K562 (cell line): Measurements from ENCODE around the gene PYROXD2. TPM values are rescaled to one million over a fixed set of nuclear protein-coding genes. Genes with fewer than 3 reads are reported as not detected.

Experiments
- ARID1B ChIP-seq: fragments of 450-650 bp; IDR thresholded peaks from 2 replicates; pipeline ENCODE4 v1.6.1; 2016; ENCODE audit warnings: antibody characterized with exemption, mild to moderate bottlenecking, inconsistent platforms
- ASH1L ChIP-seq: fragments of 450-650 bp; IDR thresholded peaks from 2 replicates; pipeline ENCODE4 v1.6.1; 2018; ENCODE audit warnings: borderline replicate concordance, mild to moderate bottlenecking, low read depth; ENCODE audit not compliant: partially characterized antibody
- CEBPB ChIP-seq: fragments of 450-650 bp; IDR thresholded peaks from 2 replicates; pipeline ENCODE4 v1.6.1; 2016; ENCODE audit warnings: missing genetic modification characterization, missing compliant biosample characterization
- E2F3 ChIP-seq: fragments of 250-450 bp; sonication (Bioruptor Pico); IDR thresholded peaks from 2 replicates; pipeline ENCODE4 v1.4.0; 2020; ENCODE audit warnings: mild to moderate bottlenecking
- HCFC1 ChIP-seq: IDR thresholded peaks from 2 replicates; pipeline ENCODE4 v1.6.1; 2012; ENCODE audit warnings: low read depth, low read length, improper control_type of control experiment
- HMG20A ChIP-seq: fragments of 450-650 bp; formaldehyde crosslinking; conservative IDR thresholded peaks from 2 replicates; pipeline ENCODE4 v1.4.0; 2020; ENCODE audit warnings: mild to moderate bottlenecking, mixed read lengths
- MAFF ChIP-seq: IDR thresholded peaks from 2 replicates; pipeline ENCODE4 v1.6.1; 2012; ENCODE audit warnings: low read length, improper control_type of control experiment
- NFYB ChIP-seq: IDR thresholded peaks from 2 replicates; pipeline ENCODE4 v1.6.1; 2011; ENCODE audit warnings: mild to moderate bottlenecking, moderate library complexity; ENCODE audit not compliant: insufficient read length; ENCODE audit errors: extremely low read depth
- STAT5A ChIP-seq: IDR thresholded peaks from 2 replicates; pipeline ENCODE4 v1.6.1; 2012; ENCODE audit warnings: low read length, inconsistent platforms, borderline replicate concordance
- ZKSCAN3 ChIP-seq: fragments of 250-450 bp; sonication (Bioruptor Pico); IDR thresholded peaks from 2 replicates; pipeline ENCODE4 v1.4.0; 2020
- ZNF134 ChIP-seq: fragments of 250-450 bp; sonication (Bioruptor Pico); conservative IDR thresholded peaks from 2 replicates; pipeline ENCODE4 v1.4.0; 2020
- ZNF239 ChIP-seq: fragments of 250-450 bp; sonication (Bioruptor Pico); IDR thresholded peaks from 2 replicates; pipeline ENCODE4 v1.4.0; 2020; ENCODE audit warnings: mild to moderate bottlenecking
- ZNF347 ChIP-seq: fragments of 450-650 bp; formaldehyde crosslinking; IDR thresholded peaks from 2 replicates; pipeline ENCODE4 v1.4.0; 2020; ENCODE audit warnings: low read depth, mild to moderate bottlenecking, moderate library complexity
- ZNF79 ChIP-seq: fragments of 250-450 bp; sonication (Bioruptor Pico); IDR thresholded peaks from 2 replicates; pipeline ENCODE4 v1.4.0; 2020; ENCODE audit warnings: low read depth, mild to moderate bottlenecking, moderate library complexity
- polyA plus RNA-seq, 8 experiments: library from polyadenylated mRNA; depleted of rRNA in 4 of 8; stranded (reverse) in 5 of 8; unstranded in 3 of 8; fragments of >200 nt; fragmentation: Nextera tagmentation in 2 of 8; fragmentation: Illumina TruSeq in 1 of 8; extraction: Ambion mirVana in 2 of 8; extraction: Trizol in 1 of 8; gene quantifications; 2 replicates each; pipeline versions ENCODE4 v1.2.1 to v1.2.3, GENCODE V29; 2011 to 2014; ENCODE audit warnings: inconsistent platforms in 1 of 8, missing spikeins in 1 of 8
- total RNA-seq, 7 experiments: library from RNA; depleted of rRNA in 6 of 7; stranded (reverse); fragments of >200 nt in 6 of 7; fragmentation: Illumina TruSeq in 2 of 7; extraction: Trizol in 2 of 7; gene quantifications; 2 replicates each; pipeline versions ENCODE4 v1.2.1 to v1.2.3, GENCODE V29; 2011 to 2021; ENCODE audit warnings: low replicate concordance in 1 of 7
- TF ChIP-seq, protein P1 (sequence below): fragments of 450-650 bp; IDR thresholded peaks from 2 replicates; pipeline ENCODE4 v1.6.1; 2016; ENCODE audit warnings: mild to moderate bottlenecking, moderate library complexity
- TF ChIP-seq, protein P2 (sequence below): fragments of 450-650 bp; IDR thresholded peaks from 2 replicates; pipeline ENCODE4 v1.6.1; 2016
- TF ChIP-seq, protein P3 (sequence below): fragments of 250-450 bp; sonication (Bioruptor Pico); IDR thresholded peaks from 2 replicates; pipeline ENCODE4 v1.8.0; 2021; ENCODE audit warnings: mild to moderate bottlenecking, moderate library complexity

PYROXD2 gene
- total and polyA plus RNA-seq, 9 of the 15 experiments (the other 6 are each of a cell fraction or from before 2014, with no cell fraction given): 0.14 to 1.4 (median 0.58) TPM

DNA sequence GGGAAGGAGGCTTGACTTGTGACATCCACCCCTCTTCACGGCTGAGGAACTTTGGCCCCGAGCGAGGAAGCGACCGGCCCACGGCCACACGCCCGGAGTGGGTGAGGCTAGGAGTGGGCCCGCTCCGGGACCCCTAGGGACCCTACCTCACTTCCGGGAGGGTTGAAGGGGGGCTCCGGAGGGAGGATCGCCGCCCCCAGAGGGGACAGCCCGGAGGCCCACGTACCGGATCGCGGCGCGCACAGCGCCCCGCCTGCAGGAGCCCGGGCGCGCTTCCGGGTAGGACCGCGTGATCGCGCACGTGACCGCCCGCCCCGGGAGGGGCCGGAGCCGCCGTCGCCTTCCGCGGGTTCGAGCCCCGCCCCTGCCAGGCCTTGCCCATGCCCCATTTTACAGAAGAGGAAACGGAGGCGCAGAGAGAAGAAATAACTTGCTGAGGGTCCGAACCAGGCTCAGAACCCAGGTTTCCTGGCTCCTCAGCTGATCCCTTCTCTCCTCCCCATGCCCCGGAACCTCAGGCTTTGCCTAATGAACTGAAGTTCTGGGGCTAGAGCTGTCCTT, 31.8 kb upstream of the PYROXD2 start, which contains the start of gene HPS1 (continued):
- TF ChIP-seq, protein P1, sequence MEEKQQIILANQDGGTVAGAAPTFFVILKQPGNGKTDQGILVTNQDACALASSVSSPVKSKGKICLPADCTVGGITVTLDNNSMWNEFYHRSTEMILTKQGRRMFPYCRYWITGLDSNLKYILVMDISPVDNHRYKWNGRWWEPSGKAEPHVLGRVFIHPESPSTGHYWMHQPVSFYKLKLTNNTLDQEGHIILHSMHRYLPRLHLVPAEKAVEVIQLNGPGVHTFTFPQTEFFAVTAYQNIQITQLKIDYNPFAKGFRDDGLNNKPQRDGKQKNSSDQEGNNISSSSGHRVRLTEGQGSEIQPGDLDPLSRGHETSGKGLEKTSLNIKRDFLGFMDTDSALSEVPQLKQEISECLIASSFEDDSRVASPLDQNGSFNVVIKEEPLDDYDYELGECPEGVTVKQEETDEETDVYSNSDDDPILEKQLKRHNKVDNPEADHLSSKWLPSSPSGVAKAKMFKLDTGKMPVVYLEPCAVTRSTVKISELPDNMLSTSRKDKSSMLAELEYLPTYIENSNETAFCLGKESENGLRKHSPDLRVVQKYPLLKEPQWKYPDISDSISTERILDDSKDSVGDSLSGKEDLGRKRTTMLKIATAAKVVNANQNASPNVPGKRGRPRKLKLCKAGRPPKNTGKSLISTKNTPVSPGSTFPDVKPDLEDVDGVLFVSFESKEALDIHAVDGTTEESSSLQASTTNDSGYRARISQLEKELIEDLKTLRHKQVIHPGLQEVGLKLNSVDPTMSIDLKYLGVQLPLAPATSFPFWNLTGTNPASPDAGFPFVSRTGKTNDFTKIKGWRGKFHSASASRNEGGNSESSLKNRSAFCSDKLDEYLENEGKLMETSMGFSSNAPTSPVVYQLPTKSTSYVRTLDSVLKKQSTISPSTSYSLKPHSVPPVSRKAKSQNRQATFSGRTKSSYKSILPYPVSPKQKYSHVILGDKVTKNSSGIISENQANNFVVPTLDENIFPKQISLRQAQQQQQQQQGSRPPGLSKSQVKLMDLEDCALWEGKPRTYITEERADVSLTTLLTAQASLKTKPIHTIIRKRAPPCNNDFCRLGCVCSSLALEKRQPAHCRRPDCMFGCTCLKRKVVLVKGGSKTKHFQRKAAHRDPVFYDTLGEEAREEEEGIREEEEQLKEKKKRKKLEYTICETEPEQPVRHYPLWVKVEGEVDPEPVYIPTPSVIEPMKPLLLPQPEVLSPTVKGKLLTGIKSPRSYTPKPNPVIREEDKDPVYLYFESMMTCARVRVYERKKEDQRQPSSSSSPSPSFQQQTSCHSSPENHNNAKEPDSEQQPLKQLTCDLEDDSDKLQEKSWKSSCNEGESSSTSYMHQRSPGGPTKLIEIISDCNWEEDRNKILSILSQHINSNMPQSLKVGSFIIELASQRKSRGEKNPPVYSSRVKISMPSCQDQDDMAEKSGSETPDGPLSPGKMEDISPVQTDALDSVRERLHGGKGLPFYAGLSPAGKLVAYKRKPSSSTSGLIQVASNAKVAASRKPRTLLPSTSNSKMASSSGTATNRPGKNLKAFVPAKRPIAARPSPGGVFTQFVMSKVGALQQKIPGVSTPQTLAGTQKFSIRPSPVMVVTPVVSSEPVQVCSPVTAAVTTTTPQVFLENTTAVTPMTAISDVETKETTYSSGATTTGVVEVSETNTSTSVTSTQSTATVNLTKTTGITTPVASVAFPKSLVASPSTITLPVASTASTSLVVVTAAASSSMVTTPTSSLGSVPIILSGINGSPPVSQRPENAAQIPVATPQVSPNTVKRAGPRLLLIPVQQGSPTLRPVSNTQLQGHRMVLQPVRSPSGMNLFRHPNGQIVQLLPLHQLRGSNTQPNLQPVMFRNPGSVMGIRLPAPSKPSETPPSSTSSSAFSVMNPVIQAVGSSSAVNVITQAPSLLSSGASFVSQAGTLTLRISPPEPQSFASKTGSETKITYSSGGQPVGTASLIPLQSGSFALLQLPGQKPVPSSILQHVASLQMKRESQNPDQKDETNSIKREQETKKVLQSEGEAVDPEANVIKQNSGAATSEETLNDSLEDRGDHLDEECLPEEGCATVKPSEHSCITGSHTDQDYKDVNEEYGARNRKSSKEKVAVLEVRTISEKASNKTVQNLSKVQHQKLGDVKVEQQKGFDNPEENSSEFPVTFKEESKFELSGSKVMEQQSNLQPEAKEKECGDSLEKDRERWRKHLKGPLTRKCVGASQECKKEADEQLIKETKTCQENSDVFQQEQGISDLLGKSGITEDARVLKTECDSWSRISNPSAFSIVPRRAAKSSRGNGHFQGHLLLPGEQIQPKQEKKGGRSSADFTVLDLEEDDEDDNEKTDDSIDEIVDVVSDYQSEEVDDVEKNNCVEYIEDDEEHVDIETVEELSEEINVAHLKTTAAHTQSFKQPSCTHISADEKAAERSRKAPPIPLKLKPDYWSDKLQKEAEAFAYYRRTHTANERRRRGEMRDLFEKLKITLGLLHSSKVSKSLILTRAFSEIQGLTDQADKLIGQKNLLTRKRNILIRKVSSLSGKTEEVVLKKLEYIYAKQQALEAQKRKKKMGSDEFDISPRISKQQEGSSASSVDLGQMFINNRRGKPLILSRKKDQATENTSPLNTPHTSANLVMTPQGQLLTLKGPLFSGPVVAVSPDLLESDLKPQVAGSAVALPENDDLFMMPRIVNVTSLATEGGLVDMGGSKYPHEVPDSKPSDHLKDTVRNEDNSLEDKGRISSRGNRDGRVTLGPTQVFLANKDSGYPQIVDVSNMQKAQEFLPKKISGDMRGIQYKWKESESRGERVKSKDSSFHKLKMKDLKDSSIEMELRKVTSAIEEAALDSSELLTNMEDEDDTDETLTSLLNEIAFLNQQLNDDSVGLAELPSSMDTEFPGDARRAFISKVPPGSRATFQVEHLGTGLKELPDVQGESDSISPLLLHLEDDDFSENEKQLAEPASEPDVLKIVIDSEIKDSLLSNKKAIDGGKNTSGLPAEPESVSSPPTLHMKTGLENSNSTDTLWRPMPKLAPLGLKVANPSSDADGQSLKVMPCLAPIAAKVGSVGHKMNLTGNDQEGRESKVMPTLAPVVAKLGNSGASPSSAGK: no peak
- TF ChIP-seq ZKSCAN3: no peak
- no peak for TF ChIP-seq E2F3 (CRISPR knock-in tag)
- no peak for TF ChIP-seq ZNF79 (CRISPR knock-in tag)
- no peak for TF ChIP-seq STAT5A
- no peak for TF ChIP-seq NFYB
- TF ChIP-seq, protein P2, sequence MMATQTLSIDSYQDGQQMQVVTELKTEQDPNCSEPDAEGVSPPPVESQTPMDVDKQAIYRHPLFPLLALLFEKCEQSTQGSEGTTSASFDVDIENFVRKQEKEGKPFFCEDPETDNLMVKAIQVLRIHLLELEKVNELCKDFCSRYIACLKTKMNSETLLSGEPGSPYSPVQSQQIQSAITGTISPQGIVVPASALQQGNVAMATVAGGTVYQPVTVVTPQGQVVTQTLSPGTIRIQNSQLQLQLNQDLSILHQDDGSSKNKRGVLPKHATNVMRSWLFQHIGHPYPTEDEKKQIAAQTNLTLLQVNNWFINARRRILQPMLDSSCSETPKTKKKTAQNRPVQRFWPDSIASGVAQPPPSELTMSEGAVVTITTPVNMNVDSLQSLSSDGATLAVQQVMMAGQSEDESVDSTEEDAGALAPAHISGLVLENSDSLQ: no peak
- TF ChIP-seq HMG20A (CRISPR knock-in tag): no peak
- TF ChIP-seq ZNF347: no peak
- no peak for TF ChIP-seq MAFF
- peak; percentile 46 for TF ChIP-seq HCFC1
- no peak for TF ChIP-seq ZNF239
- TF ChIP-seq ASH1L: no peak
- TF ChIP-seq, protein P3, sequence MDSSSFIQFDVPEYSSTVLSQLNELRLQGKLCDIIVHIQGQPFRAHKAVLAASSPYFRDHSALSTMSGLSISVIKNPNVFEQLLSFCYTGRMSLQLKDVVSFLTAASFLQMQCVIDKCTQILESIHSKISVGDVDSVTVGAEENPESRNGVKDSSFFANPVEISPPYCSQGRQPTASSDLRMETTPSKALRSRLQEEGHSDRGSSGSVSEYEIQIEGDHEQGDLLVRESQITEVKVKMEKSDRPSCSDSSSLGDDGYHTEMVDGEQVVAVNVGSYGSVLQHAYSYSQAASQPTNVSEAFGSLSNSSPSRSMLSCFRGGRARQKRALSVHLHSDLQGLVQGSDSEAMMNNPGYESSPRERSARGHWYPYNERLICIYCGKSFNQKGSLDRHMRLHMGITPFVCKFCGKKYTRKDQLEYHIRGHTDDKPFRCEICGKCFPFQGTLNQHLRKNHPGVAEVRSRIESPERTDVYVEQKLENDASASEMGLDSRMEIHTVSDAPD (CRISPR knock-in tag): no peak
- TF ChIP-seq ARID1B: no peak
- TF ChIP-seq CEBPB: no peak
- no peak for TF ChIP-seq ZNF134
